Renal cortex interstitium (tissue), 11 donors: Measurements from ENCODE around the gene GPR183. TPM values are rescaled to one million over a fixed set of nuclear protein-coding genes. Genes with fewer than 3 reads are reported as not detected.

Experiments used
- DNase-seq, 11 donors: peaks; one replicate each; pipeline ENCODE4 v3.0.0-alpha.2; 2013; ENCODE audit warnings: low read depth in 9 of 11, low spot score in 4 of 11; ENCODE audit errors: extremely low read depth in 1 of 11
- polyA plus RNA-seq, 3 donors: library from polyadenylated mRNA; unstranded; fragments of 120-200 nt; gene quantifications; one replicate each; pipeline ENCODE4 v1.2.1, GENCODE V29; 2013; ENCODE audit not compliant: insufficient read length in 3 of 3

Gene GPR183
- polyA plus RNA-seq, 3 donors = 2.6 to 3.6 (median 2.9) TPM

GRCh38 chr13:99316657-99317256 lies 9.6 kb upstream of the GPR183 start:
- no peak for DNase-seq

GRCh38 chr13:99316224-99316623 lies 9.0 kb upstream of the GPR183 start:
- no peak for DNase-seq

GRCh38 chr13:99315186-99315585 lies 8.0 kb upstream of the GPR183 start:
- no peak for DNase-seq

GRCh38 chr13:99314640-99315176 lies 7.5 kb upstream of the GPR183 start:
- DNase-seq = peak in 2 of 11 donors; percentile 14

GRCh38 chr13:99313941-99314340 lies 6.7 kb upstream of the GPR183 start:
- no peak for DNase-seq

GRCh38 chr13:99313501-99313900 lies 6.3 kb upstream of the GPR183 start:
- no peak for DNase-seq

GRCh38 chr13:99312493-99312883 lies 5.3 kb upstream of the GPR183 start:
- no peak for DNase-seq

GRCh38 chr13:99311748-99312492 lies 4.7 kb upstream of the GPR183 start:
- DNase-seq = no peak

GRCh38 chr13:99311137-99311536 lies 3.9 kb upstream of the GPR183 start:
- DNase-seq = no peak

GRCh38 chr13:99310382-99311031 lies 3.3 kb upstream of the GPR183 start:
- no peak for DNase-seq

GRCh38 chr13:99308471-99309087 lies 1.4 kb upstream of the GPR183 start:
- no peak for DNase-seq

- DNase-seq = no peak
Measured at GRCh38 chr13:99307648-99308339, 595 bp upstream of the GPR183 start.

GRCh38 chr13:99305566-99305965 lies 1.6 kb downstream of the GPR183 start:
- DNase-seq = no peak

- no peak for DNase-seq
Measured at GRCh38 chr13:99305158-99305557, 2.0 kb downstream of the GPR183 start.

GRCh38 chr13:99304541-99304940 lies 2.7 kb downstream of the GPR183 start:
- DNase-seq = no peak

GRCh38 chr13:99303863-99304521 lies 3.2 kb downstream of the GPR183 start:
- DNase-seq = no peak

GRCh38 chr13:99302637-99303505 lies 4.3 kb downstream of the GPR183 start:
- DNase-seq = no peak
